Colonic mucosa (tissue), 4 donors: ENCODE data around the gene SMIM35. TPM values are rescaled to one million over a fixed set of nuclear protein-coding genes. Genes with fewer than 3 reads are reported as not detected.

Source experiments
- DNase-seq: peaks from one replicate; pipeline ENCODE4 v3.0.0-alpha.2; 2020
- H3K27ac ChIP-seq: fragments of 200-600 bp; one replicate; pipeline ENCODE4 v1.8.0; 2021
- H3K27me3 ChIP-seq: fragments of 200-600 bp; one replicate; pipeline ENCODE4 v1.8.0; 2021
- H3K36me3 ChIP-seq: fragments of 200-600 bp; one replicate; pipeline ENCODE4 v1.8.0; 2021
- H3K4me1 ChIP-seq: fragments of 200-600 bp; one replicate; pipeline ENCODE4 v1.8.0; 2021; ENCODE audit warnings: mild to moderate bottlenecking
- H3K4me3 ChIP-seq: fragments of 200-600 bp; one replicate; pipeline ENCODE4 v1.8.0; 2021
- H3K9ac ChIP-seq, 2 donors: one replicate each; pipeline ENCODE4 v1.7.0; 2013; ENCODE audit warnings: control low read depth in 2 of 2, low read depth in 2 of 2, low read length in 2 of 2
- H3K9me3 ChIP-seq: fragments of 200-600 bp; one replicate; pipeline ENCODE4 v1.8.0; 2021
- CTCF ChIP-seq: fragments of 200-600 bp; IDR thresholded peaks from one replicate; pipeline ENCODE4 v1.8.0; 2022; ENCODE audit warnings: antibody characterized with exemption, mild to moderate bottlenecking
- intact Hi-C: fragments of 100-400 bp; cut with DNase I; formaldehyde crosslinking; loops from one replicate; pipeline ENCODE4 v1.14.1; 2022
- total RNA-seq, 2 donors: library from RNA; stranded (reverse); fragmentation: NEBNext Ultra II Directional in 1 of 2; extraction: Animal tissue kit (Norgen Biotek cat#: 25700) in 1 of 2; gene quantifications; one replicate each; pipeline ENCODE4 v1.2.1, GENCODE V29; 2021
- donor health status: healthy.
- donor health status: DM: no; HTN: no; CAD: no.
- donor health status: DM: no; HTN: no; CAD: no.

The SMIM35 gene
- total RNA-seq, 2 donors from 2014 or later: not detected

- no peak for DNase-seq
- Histone ChIP-seq H3K27me3 (no peaks in the 10 kb centered on the region), H3K4me1 (peaks cover 8% of the 10 kb centered on the region), H3K9me3 (no peaks in the 10 kb centered on the region), H3K4me3 (no peak overlapping the region), H3K36me3 (no peaks in the 10 kb centered on the region), H3K9ac (no peak overlapping the region), H3K27ac (no peak overlapping the region)
- intact Hi-C loops: no loop called here
- no peak for TF ChIP-seq CTCF
These were observed 4.9 kb upstream of the SMIM35 start for GRCh38 chr11:118091690-118092089.

- Histone ChIP-seq H3K27ac (no peak overlapping the region), H3K27me3 (no peaks in the 10 kb centered on the region), H3K9me3 (no peaks in the 10 kb centered on the region), H3K36me3 (no peaks in the 10 kb centered on the region), H3K4me1 (peaks cover 8% of the 10 kb centered on the region), H3K9ac (no peak overlapping the region), H3K4me3 (no peak overlapping the region)
- intact Hi-C loops: no loop called here
- no peak for DNase-seq
- TF ChIP-seq CTCF: no peak
These were observed 3.9 kb upstream of the SMIM35 start for GRCh38 chr11:118090545-118091162.

GRCh38 chr11:118088531-118088930 is 1.8 kb upstream of the SMIM35 start:
- no peaks in the 10 kb centered on the region for H3K27me3 ChIP-seq
- H3K4me3 ChIP-seq: no peak overlapping the region
- no peaks in the 10 kb centered on the region for H3K36me3 ChIP-seq
- H3K4me1 ChIP-seq: peaks cover 14% of the 10 kb centered on the region
- H3K9ac ChIP-seq: no peak overlapping the region
- H3K9me3 ChIP-seq: no peaks in the 10 kb centered on the region
- no peak for TF ChIP-seq CTCF
- intact Hi-C loops: no loop called here
- peak overlapping the region; percentile 61 for H3K27ac ChIP-seq
- peak; percentile 76 for DNase-seq

GRCh38 chr11:118087931-118088330 is 1.2 kb upstream of the SMIM35 start:
- TF ChIP-seq CTCF: no peak
- H3K9ac ChIP-seq: no peak overlapping the region
- intact Hi-C loops: no loop called here
- H3K27me3 ChIP-seq: no peaks in the 10 kb centered on the region
- no peaks in the 10 kb centered on the region for H3K9me3 ChIP-seq
- H3K4me3 ChIP-seq: no peak overlapping the region
- no peaks in the 10 kb centered on the region for H3K36me3 ChIP-seq
- H3K4me1 ChIP-seq: peaks cover 14% of the 10 kb centered on the region
- no peak for DNase-seq
- peak overlapping the region; percentile 61 for H3K27ac ChIP-seq

- peak overlapping the region in 1 of 2 donors; percentile 43 for H3K9ac ChIP-seq
- H3K9me3 ChIP-seq: no peaks in the 10 kb centered on the region
- intact Hi-C loops: no loop called here
- no peaks in the 10 kb centered on the region for H3K27me3 ChIP-seq
- peaks cover 14% of the 10 kb centered on the region for H3K4me1 ChIP-seq
- no peak overlapping the region for H3K4me3 ChIP-seq
- peak overlapping the region; percentile 64 for H3K27ac ChIP-seq
- no peak for DNase-seq
- no peaks in the 10 kb centered on the region for H3K36me3 ChIP-seq
- TF ChIP-seq CTCF: no peak
These were observed 2.1 kb downstream of the SMIM35 start for GRCh38 chr11:118084656-118085055.
